PC-3 (cell line): ENCODE results near the gene CRIM1. TPM values are rescaled to one million over a fixed set of nuclear protein-coding genes. Genes with fewer than 3 reads are reported as not detected.

Experiments
- ATAC-seq: fragments of 200-7000 bp; cut with Tn5 transposase; 2 replicates; pipeline ENCODE4 v1.9.1; 2020; ENCODE audit warnings: mild to moderate bottlenecking, moderate library complexity
- BruUV-seq: library from RNA; stranded (reverse); fragments of 400-500 nt; replicated peaks from 2 replicates; lab custom pipeline; 2021; lab: Mats Ljungman, UMichigan
- CTCF ChIA-PET: fragments of 300-600 bp; sonication (Branson Sonifier 250); formaldehyde crosslinking; loops from one replicate; lab custom pipeline; 2022; ENCODE audit warnings: antibody characterized with exemption; lab: Charles Lee
- POLR2A ChIA-PET: fragments of 300-600 bp; sonication (Branson Sonifier 250); formaldehyde crosslinking; loops from one replicate; lab custom pipeline; 2022; ENCODE audit warnings: antibody characterized with exemption; ENCODE audit not compliant: unreplicated experiment; lab: Charles Lee
- DNase-seq: peaks from one replicate; pipeline ENCODE4 v3.0.0-alpha.2; 2015
- H2AFZ ChIP-seq: fragments of 300-600 bp; sonication (generic); 2 replicates; pipeline ENCODE4 v1.6.0; 2016; ENCODE audit warnings: antibody characterized with exemption, low read length
- H3F3A ChIP-seq: fragments of 300-600 bp; sonication (generic); one replicate; pipeline ENCODE4 v1.6.0; 2017; ENCODE audit warnings: antibody characterized with exemption, low read length, control low read depth, mild to moderate bottlenecking; ENCODE audit not compliant: unreplicated experiment
- H3K27ac ChIP-seq: fragments of 300-600 bp; sonication (generic); 2 replicates; pipeline ENCODE4 v1.5.1; 2016; ENCODE audit warnings: mild to moderate bottlenecking, low read length
- H3K27me3 ChIP-seq: fragments of 300-600 bp; sonication (generic); 2 replicates; pipeline ENCODE4 v1.6.1; 2016; ENCODE audit warnings: low read length, mixed read lengths
- H3K36me3 ChIP-seq: fragments of 300-600 bp; sonication (generic); 2 replicates; pipeline ENCODE4 v1.6.1; 2016; ENCODE audit warnings: low read depth, mixed run types, low read length, mixed read lengths
- H3K4me1 ChIP-seq: fragments of 300-600 bp; sonication (generic); 2 replicates; pipeline ENCODE4 v1.5.1; 2016; ENCODE audit warnings: low read length; ENCODE audit not compliant: insufficient read depth
- H3K4me2 ChIP-seq: fragments of 300-600 bp; sonication (generic); 2 replicates; pipeline ENCODE4 v1.6.0; 2016; ENCODE audit warnings: low read length
- H3K4me3 ChIP-seq: fragments of 300-600 bp; sonication (generic); 2 replicates; pipeline ENCODE4 v1.5.1; 2016; ENCODE audit warnings: mild to moderate bottlenecking, low read length, mixed read lengths
- H3K79me2 ChIP-seq: fragments of 300-600 bp; sonication (generic); 2 replicates; pipeline ENCODE4 v1.6.1; 2017; ENCODE audit warnings: low read length, mixed read lengths
- H3K9ac ChIP-seq: fragments of 300-600 bp; sonication (generic); 2 replicates; pipeline ENCODE4 v1.6.0; 2016; ENCODE audit warnings: mild to moderate bottlenecking, low read length
- H3K9me2 ChIP-seq: fragments of 300-600 bp; sonication (generic); replicated peaks from 2 replicates; pipeline ENCODE4 v1.6.1; 2016; ENCODE audit warnings: mixed run types, low read length, mixed read lengths
- H3K9me3 ChIP-seq: fragments of 300-600 bp; sonication (generic); 2 replicates; pipeline ENCODE4 v1.6.1; 2016; ENCODE audit warnings: low read length, mixed read lengths
- H4K20me1 ChIP-seq: fragments of 300-600 bp; sonication (generic); 2 replicates; pipeline ENCODE4 v1.6.1; 2016; ENCODE audit warnings: low read length, mixed read lengths
- CTCF ChIP-seq: fragments of 300-600 bp; sonication (generic); conservative IDR thresholded peaks from 2 replicates; pipeline ENCODE4 v1.5.1; 2017; ENCODE audit warnings: antibody characterized with exemption, low read depth, mild to moderate bottlenecking, low read length
- EZH2 ChIP-seq: fragments of 300-600 bp; sonication (generic); IDR thresholded peaks from one replicate; pipeline ENCODE4 v1.6.1; 2017; ENCODE audit warnings: antibody characterized with exemption, mild to moderate bottlenecking, low read length; ENCODE audit not compliant: unreplicated experiment
- EZH2phosphoT487 ChIP-seq: fragments of 300-600 bp; sonication (generic); IDR thresholded peaks from 2 replicates; pipeline ENCODE4 v1.6.1; 2018; ENCODE audit warnings: mild to moderate bottlenecking, antibody characterized with exemption, low read length, borderline replicate concordance
- intact Hi-C: fragments of 100-400 bp; cut with micrococcal nuclease; formaldehyde crosslinking; loops from 2 replicates; pipeline ENCODE4 v1.9.0; 2023
- total RNA-seq: library from RNA; depleted of rRNA; stranded (reverse); fragments of >200 nt; gene quantifications from 2 replicates; pipeline ENCODE4 v1.2.3, GENCODE V29; 2014

The CRIM1 gene
- total RNA-seq, 1 experiment from 2014 or later, result 70.7 TPM

GRCh38 chr2:36441816-36442215 is 86.2 kb downstream of the CRIM1 start:
- Histone ChIP-seq H3K9me3 (no peaks in the 10 kb centered on the region), H3K4me3 (no peak overlapping the region), H3K36me3 (peaks cover 38% of the 10 kb centered on the region; the same call in 1 of the 2 replicates), H3K27me3 (no peaks in the 10 kb centered on the region), H3K79me2 (peaks cover 30% of the 10 kb centered on the region), H3K4me2 (no peak overlapping the region), H3K4me1 (peaks cover 27% of the 10 kb centered on the region), H2AFZ (no peak overlapping the region), H3K27ac (peak overlapping the region; percentile 16; the same call in 1 of the 2 replicates), H3F3A (peaks cover 4% of the 10 kb centered on the region), H3K9me2 (no peaks in the 10 kb centered on the region), H3K9ac (no peak overlapping the region), H4K20me1 (0 out of 2 replicates have a peak, but pooled peaks cover 3% of the 10 kb centered on the region)
- ATAC-seq, result no peak
- BruUV-seq, result no TSS peak
- intact Hi-C loops, result no loop called here
- DNase-seq, result peak; percentile 21
- ChIA-PET CTCF (no interaction called here), POLR2A (no interaction called here)
- no peak for TF ChIP-seq CTCF
- no peak for TF ChIP-seq EZH2
- no peak for TF ChIP-seq EZH2phosphoT487

GRCh38 chr2:36444216-36444936 is 88.8 kb downstream of the CRIM1 start:
- Histone ChIP-seq H3K9ac (no peak overlapping the region), H2AFZ (no peak overlapping the region), H4K20me1 (no peaks in the 10 kb centered on the region), H3F3A (no peaks in the 10 kb centered on the region), H3K27me3 (no peaks in the 10 kb centered on the region), H3K9me2 (no peaks in the 10 kb centered on the region), H3K79me2 (peaks cover 18% of the 10 kb centered on the region), H3K4me3 (no peak overlapping the region), H3K9me3 (no peaks in the 10 kb centered on the region), H3K4me2 (no peak overlapping the region), H3K4me1 (peaks cover 14% of the 10 kb centered on the region; the same call in 1 of the 2 replicates), H3K36me3 (peaks cover 44% of the 10 kb centered on the region; the same call in 1 of the 2 replicates), H3K27ac (no peak overlapping the region)
- BruUV-seq, result no TSS peak
- DNase-seq (no peak), ATAC-seq (no peak)
- intact Hi-C loops, result no loop called here
- ChIA-PET POLR2A (no interaction called here), CTCF (no interaction called here)
- no peak for TF ChIP-seq EZH2
- no peak for TF ChIP-seq EZH2phosphoT487
- no peak for TF ChIP-seq CTCF

- DNase-seq, result no peak
- H4K20me1 ChIP-seq, result no peaks in the 10 kb centered on the region
- no peaks in the 10 kb centered on the region for H3K9me3 ChIP-seq
- H3K9me2 ChIP-seq, result no peaks in the 10 kb centered on the region
- ChIA-PET POLR2A (no interaction called here), CTCF (no interaction called here)
- ATAC-seq, result no peak
- TF ChIP-seq EZH2phosphoT487 (no peak), CTCF (no peak), EZH2 (no peak)
- peaks cover 24% of the 10 kb centered on the region for H3K4me1 ChIP-seq
- no peak overlapping the region for H3K9ac ChIP-seq
- intact Hi-C loops, result no loop called here
- no peak overlapping the region for H3K4me2 ChIP-seq
- H3K4me3 ChIP-seq, result no peak overlapping the region
- peaks cover 44% of the 10 kb centered on the region; the same call in 1 of the 2 replicates for H3K36me3 ChIP-seq
- no TSS peak for BruUV-seq
- H3F3A ChIP-seq, result no peaks in the 10 kb centered on the region
- H3K79me2 ChIP-seq, result peaks cover 9% of the 10 kb centered on the region
- H2AFZ ChIP-seq, result no peak overlapping the region
- no peak overlapping the region for H3K27ac ChIP-seq
- H3K27me3 ChIP-seq, result no peaks in the 10 kb centered on the region
Observed at GRCh38 chr2:36445185-36445866, 89.7 kb downstream of the CRIM1 start.
